ENCODE results near the gene NCS1.

DNA sequence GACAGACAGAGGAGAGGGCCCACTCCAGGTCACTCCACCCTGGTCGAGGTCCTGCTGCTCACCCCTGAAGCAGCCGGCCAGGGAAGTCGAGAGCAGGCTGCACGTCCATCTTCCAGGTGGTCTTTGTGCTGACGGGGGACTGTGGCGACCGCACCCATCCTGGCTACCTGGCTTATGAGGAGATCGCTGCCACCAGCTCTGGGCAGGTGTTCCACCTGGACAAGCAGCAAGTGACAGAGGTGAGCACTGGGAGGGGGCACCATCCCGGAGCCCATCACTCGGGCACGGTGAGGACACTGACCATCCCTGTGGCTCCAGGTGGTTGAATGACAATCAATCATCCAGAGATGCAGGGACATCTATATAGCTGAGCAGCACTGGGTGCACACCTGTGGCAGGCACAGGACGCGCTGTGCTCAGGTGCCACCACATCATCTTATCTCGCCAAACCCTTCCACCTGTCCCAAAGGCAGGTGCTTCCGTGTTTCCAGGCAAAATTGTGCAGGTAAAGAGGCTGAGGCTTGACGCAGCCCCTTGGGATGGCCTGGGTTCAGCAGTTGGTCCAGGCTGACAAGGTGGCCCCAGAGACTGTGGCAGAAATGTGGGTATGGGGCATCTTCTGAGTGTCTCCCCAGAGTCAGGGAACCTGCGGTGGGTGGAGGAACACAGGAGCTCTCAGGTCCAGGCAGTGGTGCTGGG is 114.0 kb downstream of the NCS1 start:
- TF ChIP-seq TEAD4 (IDR thresholded peaks at IDR 0.05) (no peak), ZBTB7A (IDR thresholded peaks at IDR 0.05; ENCODE audit: low read depth) (no peak), NFIC (IDR thresholded peaks at IDR 0.05) (no peak), CREB1 (IDR thresholded peaks at IDR 0.05; ENCODE audit: low read depth) (no peak), EP300 (IDR thresholded peaks at IDR 0.05; ENCODE audit: borderline replicate concordance) (no peak), TAF1 (IDR thresholded peaks at IDR 0.05; ENCODE audit: low read depth) (no peak)
- TF ChIP-seq, protein P1, sequence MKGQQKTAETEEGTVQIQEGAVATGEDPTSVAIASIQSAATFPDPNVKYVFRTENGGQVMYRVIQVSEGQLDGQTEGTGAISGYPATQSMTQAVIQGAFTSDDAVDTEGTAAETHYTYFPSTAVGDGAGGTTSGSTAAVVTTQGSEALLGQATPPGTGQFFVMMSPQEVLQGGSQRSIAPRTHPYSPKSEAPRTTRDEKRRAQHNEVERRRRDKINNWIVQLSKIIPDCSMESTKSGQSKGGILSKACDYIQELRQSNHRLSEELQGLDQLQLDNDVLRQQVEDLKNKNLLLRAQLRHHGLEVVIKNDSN (IDR thresholded peaks at IDR 0.05), result no peak

Data from Ishikawa (cell line).